HepG2 (cell line): Measurements from ENCODE around the gene LST1. TPM values are rescaled to one million over a fixed set of nuclear protein-coding genes. Genes with fewer than 3 reads are reported as not detected.

ENCODE experiments used
- ATAC-seq: fragments of 200-7000 bp; cut with Tn5 transposase; 3 replicates; pipeline ENCODE4 v1.9.1; 2020; ENCODE audit warnings: mild to moderate bottlenecking, moderate library complexity
- BruUV-seq: library from RNA; stranded (reverse); fragments of 400-500 nt; replicated peaks from 2 replicates; lab custom pipeline; 2021; lab: Mats Ljungman, UMichigan
- CTCF ChIA-PET: fragments of 300-600 bp; formaldehyde crosslinking; extraction: SDS; loops from one replicate; lab custom pipeline; 2021; ENCODE audit warnings: low total read pairs, inconsistent platforms, low intra/inter-chr PET ratio; lab: Yijun Ruan, JAX
- POLR2A ChIA-PET: fragments of 350-600 bp; sonication (Branson Sonifier 250); formaldehyde crosslinking; loops from one replicate; lab custom pipeline; 2020; ENCODE audit warnings: antibody characterized with exemption, inconsistent platforms; lab: Yijun Ruan, JAX
- DNase-seq: peaks from one replicate; pipeline ENCODE4 v3.0.0-alpha.2; 2015; ENCODE audit warnings: low spot score
- FAIRE-seq: peaks from 3 replicates; lab custom pipeline; 2011; peaks lifted over from hg19 to GRCh38; lab: Jason Lieb, UNC
- H2AFZ ChIP-seq: one replicate; pipeline ENCODE4 v1.6.1; 2011; ENCODE audit warnings: low read length, inconsistent platforms
- H3K27ac ChIP-seq: fragments of 300-600 bp; 3 replicates; pipeline ENCODE4 v1.8.0; 2011; ENCODE audit warnings: mixed run types, mild to moderate bottlenecking, mixed read lengths, low read length, inconsistent platforms; ENCODE audit not compliant: insufficient read depth; ENCODE audit errors: extremely low read length
- H3K27me3 ChIP-seq, 2 experiments: fragments of 200-600 bp in 1 of 2; 2 replicates in 1 of 2; 3 replicates in 1 of 2; pipeline versions ENCODE4 v1.6.0 to v1.8.0; 2011; ENCODE audit warnings: low read length in 2 of 2, mild to moderate bottlenecking in 2 of 2, moderate library complexity in 2 of 2, inconsistent platforms in 1 of 2; ENCODE audit not compliant: insufficient read depth in 2 of 2, control insufficient read depth in 1 of 2
- H3K36me3 ChIP-seq, 2 experiments: fragments of 200-600 bp in 1 of 2; replicated peaks in 1 of 2; 2 replicates in 1 of 2; 3 replicates in 1 of 2; pipeline versions ENCODE4 v1.5.1 to v1.8.0; 2011; ENCODE audit warnings: low read length in 2 of 2, inconsistent platforms in 1 of 2; ENCODE audit not compliant: insufficient read depth in 2 of 2, control insufficient read depth in 1 of 2
- H3K4me1 ChIP-seq: 2 replicates; pipeline ENCODE4 v1.5.1; 2012; ENCODE audit warnings: low read length, inconsistent platforms; ENCODE audit not compliant: insufficient read depth
- H3K4me2 ChIP-seq: 2 replicates; pipeline ENCODE4 v1.6.0; 2011; ENCODE audit warnings: low read depth, low read length, inconsistent platforms
- H3K4me3 ChIP-seq, 3 experiments: fragments of 200-600 bp in 1 of 3; sonication (generic), shearing (Covaris generic) in 1 of 3; replicated peaks in 1 of 3; 2 replicates each; pipeline ENCODE4 v1.5.1; 2011 to 2016; ENCODE audit warnings: low read length in 3 of 3, inconsistent platforms in 2 of 3, low read depth in 2 of 3, mild to moderate bottlenecking in 2 of 3, control low read depth in 1 of 3, mixed read lengths in 1 of 3; ENCODE audit not compliant: insufficient read depth in 1 of 3
- H3K79me2 ChIP-seq: one replicate; pipeline ENCODE4 v1.6.1; 2011; ENCODE audit warnings: low read length, inconsistent platforms; ENCODE audit not compliant: insufficient read depth
- H3K9ac ChIP-seq: 2 replicates; pipeline ENCODE4 v1.6.0; 2011; ENCODE audit warnings: mild to moderate bottlenecking, low read depth, low read length, inconsistent platforms; ENCODE audit not compliant: insufficient read depth
- H3K9me3 ChIP-seq: 2 replicates; pipeline ENCODE4 v1.5.1; 2012; ENCODE audit warnings: mild to moderate bottlenecking, low read length
- H4K20me1 ChIP-seq: 2 replicates; pipeline ENCODE4 v1.6.0; 2011; ENCODE audit warnings: inconsistent platforms, mild to moderate bottlenecking, low read length, moderate library complexity; ENCODE audit not compliant: insufficient read depth
- ATF4 ChIP-seq, 2 experiments: fragments of 450-650 bp in 1 of 2; sonication (generic) in 1 of 2; formaldehyde crosslinking; IDR thresholded peaks; 2 replicates each; pipeline versions ENCODE4 v1.5.0 to v1.8.0; 2020 to 2022; ENCODE audit warnings: mild to moderate bottlenecking in 1 of 2, missing genetic modification reagents in 1 of 2
- CEBPG ChIP-seq: IDR thresholded peaks from 2 replicates; pipeline ENCODE4 v1.6.1; 2016
- CENPX ChIP-seq: sonication (generic); formaldehyde crosslinking; IDR thresholded peaks from 2 replicates; pipeline ENCODE4 v1.9.0; 2021; ENCODE audit warnings: mild to moderate bottlenecking, missing genetic modification reagents, moderate library complexity
- HNRNPL ChIP-seq: fragments of 200-400 bp; formaldehyde crosslinking; IDR thresholded peaks from 2 replicates; pipeline ENCODE4 v1.6.1; 2017; ENCODE audit warnings: mild to moderate bottlenecking, low read depth, low read length
- MAZ ChIP-seq, 2 experiments: sonication (generic) in 1 of 2; formaldehyde crosslinking in 1 of 2; IDR thresholded peaks; 2 replicates each; pipeline versions ENCODE4 v1.5.0 to v1.6.1; 2012 to 2020; ENCODE audit warnings: low read depth in 2 of 2, mild to moderate bottlenecking in 2 of 2, borderline replicate concordance in 1 of 2, improper control_type of control experiment in 1 of 2, low read length in 1 of 2, missing genetic modification reagents in 1 of 2, moderate library complexity in 1 of 2
- MLLT10 ChIP-seq: sonication (generic); formaldehyde crosslinking; IDR thresholded peaks from 2 replicates; pipeline ENCODE4 v1.4.0; 2020; ENCODE audit warnings: missing genetic modification reagents
- NPAS2 ChIP-seq: sonication (generic); formaldehyde crosslinking; IDR thresholded peaks from 2 replicates; pipeline ENCODE4 v1.8.0; 2022; ENCODE audit warnings: mild to moderate bottlenecking, missing genetic modification reagents, borderline replicate concordance
- POLR2AphosphoS5 ChIP-seq: IDR thresholded peaks from 2 replicates; pipeline ENCODE4 v1.6.1; 2012; ENCODE audit warnings: low read depth, low read length
- PRPF4 ChIP-seq: fragments of 200-400 bp; formaldehyde crosslinking; IDR thresholded peaks from 2 replicates; pipeline ENCODE4 v1.6.1; 2016; ENCODE audit warnings: low read length, low read depth; ENCODE audit not compliant: poor library complexity, severe bottlenecking
- TEAD2 ChIP-seq: sonication (generic); formaldehyde crosslinking; IDR thresholded peaks from 2 replicates; pipeline ENCODE4 v1.9.0; 2021; ENCODE audit warnings: missing genetic modification reagents
- ZNF12 ChIP-seq: sonication (generic); formaldehyde crosslinking; IDR thresholded peaks from 2 replicates; pipeline ENCODE4 v1.5.0; 2020; ENCODE audit warnings: missing genetic modification reagents
- ZNF136 ChIP-seq: sonication (generic); formaldehyde crosslinking; IDR thresholded peaks from 2 replicates; pipeline ENCODE4 v1.8.1; 2022; ENCODE audit warnings: low read depth, mild to moderate bottlenecking, moderate library complexity, missing genetic modification reagents
- ZNF317 ChIP-seq: sonication (generic); formaldehyde crosslinking; IDR thresholded peaks from 2 replicates; pipeline ENCODE4 v1.5.0; 2020; ENCODE audit warnings: mild to moderate bottlenecking, missing genetic modification reagents
- ZNF563 ChIP-seq: sonication (generic); formaldehyde crosslinking; IDR thresholded peaks from 2 replicates; pipeline ENCODE4 v1.8.0; 2022; ENCODE audit warnings: mild to moderate bottlenecking, moderate library complexity, missing genetic modification reagents
- ZNF749 ChIP-seq: sonication (generic); formaldehyde crosslinking; IDR thresholded peaks from 2 replicates; pipeline ENCODE4 v1.8.0; 2022; ENCODE audit warnings: mild to moderate bottlenecking, missing genetic modification reagents, moderate library complexity, borderline replicate concordance
- WGBS: methylation state at CpG from one replicate; pipeline ENCODE4 v1.1.6; 2017; ENCODE audit warnings: low lambda C conversion rate; 5-methylcytosine and 5-hydroxymethylcytosine counted together
- in situ Hi-C: cut with HindIII; loops from 2 replicates; pipeline ENCODE4 v1.10.0; 2017; ENCODE audit warnings: low pct_unique_long_range_greater_than_20kb; ENCODE audit not compliant: extremely low pct_ligation_motif_present
- intact Hi-C: fragments of 100-400 bp; cut with micrococcal nuclease; formaldehyde crosslinking; loops from one replicate; pipeline ENCODE4 v1.10.0; 2022; ENCODE audit not compliant: unreplicated experiment
- polyA plus RNA-seq, 8 experiments: library from polyadenylated mRNA; depleted of rRNA in 3 of 8; stranded (reverse) in 7 of 8; unstranded in 1 of 8; fragments of >200 nt; fragmentation: Illumina TruSeq in 4 of 8; extraction: Trizol in 4 of 8; gene quantifications; 2 replicates each; pipeline versions ENCODE4 v1.2.1 to v1.2.3, GENCODE V29; 2011 to 2016; ENCODE audit warnings: low read depth in 4 of 8, missing spikeins in 1 of 8, mixed read lengths in 1 of 8; ENCODE audit not compliant: insufficient read depth in 1 of 8
- total RNA-seq, 5 experiments: library from RNA; depleted of rRNA; stranded (reverse); fragments of >200 nt; fragmentation: Illumina TruSeq; extraction: Trizol; gene quantifications; 2 replicates each; pipeline ENCODE4 v1.2.3, GENCODE V29; 2016; ENCODE audit warnings: low read depth in 1 of 5
- TF ChIP-seq, protein P1 (sequence below): sonication (generic); formaldehyde crosslinking; IDR thresholded peaks from 2 replicates; pipeline ENCODE4 v1.4.0; 2020; ENCODE audit warnings: missing genetic modification reagents
- TF ChIP-seq, protein P2 (sequence below): sonication (generic); formaldehyde crosslinking; IDR thresholded peaks from 2 replicates; pipeline ENCODE4 v1.4.0; 2020; ENCODE audit warnings: missing genetic modification reagents

LST1 gene
- total and polyA plus RNA-seq, 2 of the 13 experiments (the other 11 are each of a cell fraction or from before 2014, with no cell fraction given), result not detected

DNA sequence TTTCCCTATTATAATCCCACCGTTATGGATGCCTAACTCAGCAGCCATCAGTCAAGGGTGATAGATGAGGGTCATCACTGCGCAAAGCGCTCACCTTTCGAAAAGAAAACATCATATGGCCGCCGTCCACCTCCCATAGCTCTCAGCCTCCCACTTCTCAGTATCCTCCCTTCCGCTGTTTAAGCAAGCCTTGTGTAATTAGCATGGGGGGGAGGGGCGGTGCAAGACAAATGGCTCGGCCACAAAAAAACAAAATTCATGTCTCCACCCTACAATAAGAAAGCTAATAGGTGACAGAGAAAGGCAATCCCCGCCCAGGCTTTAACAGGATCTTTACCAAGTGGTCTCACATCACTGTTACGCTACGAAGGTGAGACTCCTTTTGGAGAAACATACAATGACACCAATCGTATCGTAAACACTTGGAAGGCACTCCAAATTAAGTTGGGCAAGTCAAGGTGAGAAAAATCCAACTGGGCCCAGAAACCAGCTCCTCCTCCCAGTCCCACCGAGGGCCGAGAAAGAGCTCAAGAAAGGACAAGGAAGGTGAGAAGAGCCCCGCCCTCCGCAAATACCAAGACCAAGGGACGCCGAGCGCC lies 44.9 kb upstream of the LST1 start:
- 1% methylated on average over 21 of the region's 21 CpGs for WGBS
- CTCF ChIA-PET, result no interaction called here
- peak; percentile 5; the same call in 1 of the 3 replicates for ATAC-seq
- FAIRE-seq, result no peak
- no peaks in the 10 kb centered on the region; a peak in 2 of 5 replicates for H3K27me3 ChIP-seq
- BruUV-seq, result TSS peak; percentile 72
- no peak overlapping the region for H2AFZ ChIP-seq
- POLR2A ChIA-PET, result interaction anchor here (0.8 to 6.9 kb wide), 30 partner anchors 7 to 627 kb away, joined by 3 to 123 read pairs (median 6); partner anchors contain the start of genes AIF1, APOM, BAG6 and C6orf47
- in situ Hi-C loops, result no loop called here
- peak; percentile 63 for DNase-seq
- peak overlapping the region; percentile 66 to 99 (median 83) for H3K4me3 ChIP-seq
- H3K9me3 ChIP-seq, result no peaks in the 10 kb centered on the region
- peaks cover 48% of the 10 kb centered on the region for H4K20me1 ChIP-seq
- peaks cover 17 to 42% of the 10 kb centered on the region in 2 experiments for H3K36me3 ChIP-seq
- H3K79me2 ChIP-seq, result peaks cover 63% of the 10 kb centered on the region
- H3K9ac ChIP-seq, result peak overlapping the region; percentile 96
- H3K27ac ChIP-seq, result peak overlapping the region; percentile 95
- peak overlapping the region; percentile 99 for H3K4me2 ChIP-seq
- peaks cover 59% of the 10 kb centered on the region for H3K4me1 ChIP-seq
- intact Hi-C loops, result loop anchor here (10.0 kb wide), 1 partner anchor 114 kb away; the partner anchor contains the start of genes APOM and BAG6
- TF ChIP-seq, protein P1, sequence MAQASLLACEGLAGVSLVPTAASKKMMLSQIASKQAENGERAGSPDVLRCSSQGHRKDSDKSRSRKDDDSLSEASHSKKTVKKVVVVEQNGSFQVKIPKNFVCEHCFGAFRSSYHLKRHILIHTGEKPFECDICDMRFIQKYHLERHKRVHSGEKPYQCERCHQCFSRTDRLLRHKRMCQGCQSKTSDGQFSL, result 0 out of 2 replicates have a peak, but pooled peaks have one; percentile 10
- TF ChIP-seq ZNF749 (CRISPR knock-in tag) (0 out of 2 replicates have a peak, but pooled peaks have one; percentile 61), ATF4 (CRISPR knock-in tag; IDR thresholded peaks at IDR 0.05) (0 out of 4 replicates have a peak, but pooled peaks of 1 of the 2 experiments have one; percentile 14), PRPF4 (peak; percentile 59), NPAS2 (peak; percentile 93; the same call in 1 of the 2 replicates), POLR2AphosphoS5 (peak; percentile 30), CENPX (no peak), CEBPG (CRISPR knock-in tag) (peak; percentile 53), ZNF563 (CRISPR knock-in tag) (no peak), MAZ (IDR thresholded peaks at IDR 0.05; ENCODE audit: borderline replicate concordance, low read depth, low read length) (no peak), MAZ (CRISPR knock-in tag; IDR thresholded peaks at IDR 0.05; ENCODE audit: low read depth) (0 out of 2 replicates have a peak, but pooled peaks have one; percentile 65), ZNF136 (CRISPR knock-in tag) (0 out of 2 replicates have a peak, but pooled peaks have one; percentile 13), ZNF317 (CRISPR knock-in tag) (no peak), TEAD2 (CRISPR knock-in tag) (no peak), HNRNPL (no peak), MLLT10 (CRISPR knock-in tag) (no peak), ZNF12 (0 out of 2 replicates have a peak, but pooled peaks have one; percentile 46)
- TF ChIP-seq, protein P2, sequence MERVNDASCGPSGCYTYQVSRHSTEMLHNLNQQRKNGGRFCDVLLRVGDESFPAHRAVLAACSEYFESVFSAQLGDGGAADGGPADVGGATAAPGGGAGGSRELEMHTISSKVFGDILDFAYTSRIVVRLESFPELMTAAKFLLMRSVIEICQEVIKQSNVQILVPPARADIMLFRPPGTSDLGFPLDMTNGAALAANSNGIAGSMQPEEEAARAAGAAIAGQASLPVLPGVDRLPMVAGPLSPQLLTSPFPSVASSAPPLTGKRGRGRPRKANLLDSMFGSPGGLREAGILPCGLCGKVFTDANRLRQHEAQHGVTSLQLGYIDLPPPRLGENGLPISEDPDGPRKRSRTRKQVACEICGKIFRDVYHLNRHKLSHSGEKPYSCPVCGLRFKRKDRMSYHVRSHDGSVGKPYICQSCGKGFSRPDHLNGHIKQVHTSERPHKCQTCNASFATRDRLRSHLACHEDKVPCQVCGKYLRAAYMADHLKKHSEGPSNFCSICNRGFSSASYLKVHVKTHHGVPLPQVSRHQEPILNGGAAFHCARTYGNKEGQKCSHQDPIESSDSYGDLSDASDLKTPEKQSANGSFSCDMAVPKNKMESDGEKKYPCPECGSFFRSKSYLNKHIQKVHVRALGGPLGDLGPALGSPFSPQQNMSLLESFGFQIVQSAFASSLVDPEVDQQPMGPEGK (CRISPR knock-in tag), result peak; percentile 43; the same call in 1 of the 2 replicates
